Lung (tissue), 12 donors: ENCODE results near the gene ZNF280A. TPM values are rescaled to one million over a fixed set of nuclear protein-coding genes. Genes with fewer than 3 reads are reported as not detected.

Experiments
- ATAC-seq: fragments of 200-7000 bp; cut with Tn5 transposase; one replicate; pipeline ENCODE4 v1.9.1; 2020; ENCODE audit warnings: moderate number of reproducible peaks; ENCODE audit not compliant: insufficient read depth, low FRiP score
- DNase-seq, 3 donors: peaks; one replicate each; pipeline ENCODE4 v3.0.0-alpha.2; 2013 to 2017
- H3K27ac ChIP-seq, 2 donors: one replicate each; pipeline ENCODE4 v1.5.1; 2013; ENCODE audit warnings: mild to moderate bottlenecking in 2 of 2, moderate library complexity in 2 of 2, control low read depth in 1 of 2, inconsistent platforms in 1 of 2, low read depth in 1 of 2, low read length in 1 of 2
- H3K27me3 ChIP-seq, 3 donors: one replicate each; pipeline ENCODE4 v1.5.1; 2013; ENCODE audit warnings: low read length in 2 of 3; ENCODE audit not compliant: control insufficient read depth in 3 of 3, insufficient read depth in 3 of 3
- H3K36me3 ChIP-seq, 4 donors: one replicate each; pipeline ENCODE4 v1.5.1; 2013; ENCODE audit warnings: low read length in 4 of 4, mild to moderate bottlenecking in 1 of 4, moderate library complexity in 1 of 4; ENCODE audit not compliant: control insufficient read depth in 4 of 4, insufficient read depth in 4 of 4
- H3K4me1 ChIP-seq, 5 donors: one replicate each; pipeline ENCODE4 v1.5.1; 2013; ENCODE audit warnings: low read length in 5 of 5, mild to moderate bottlenecking in 2 of 5, moderate library complexity in 1 of 5; ENCODE audit not compliant: control insufficient read depth in 5 of 5, insufficient read depth in 5 of 5
- H3K4me3 ChIP-seq: one replicate; pipeline ENCODE4 v1.5.1; 2013; ENCODE audit warnings: mild to moderate bottlenecking, control low read depth, moderate library complexity
- H3K9ac ChIP-seq, 2 donors: one replicate each; pipeline ENCODE4 v1.5.1; 2013; ENCODE audit warnings: low read length in 2 of 2, control low read depth in 1 of 2; ENCODE audit not compliant: insufficient read depth in 1 of 2
- H3K9me3 ChIP-seq, 4 donors: one replicate each; pipeline ENCODE4 v1.5.1; 2013; ENCODE audit warnings: low read length in 3 of 4, mild to moderate bottlenecking in 1 of 4, moderate library complexity in 1 of 4; ENCODE audit not compliant: control insufficient read depth in 4 of 4, insufficient read depth in 3 of 4
- CTCF ChIP-seq: IDR thresholded peaks from 2 replicates; pipeline ENCODE4 v1.5.1; 2012; ENCODE audit warnings: mild to moderate bottlenecking; ENCODE audit errors: control extremely low read depth, extremely low read depth
- WGBS, 2 donors: extraction: QIAGEN DNeasy Blood & Tissue Kit; methylation state at CpG; one replicate each; pipeline ENCODE4 v1.1.7; 2013; 5-methylcytosine and 5-hydroxymethylcytosine counted together
- polyA plus RNA-seq, 2 donors: library from polyadenylated mRNA; stranded (reverse); fragments of 200-250 nt; gene quantifications; one replicate each; pipeline ENCODE4 v1.2.1, GENCODE V29; 2013
- total RNA-seq, 2 donors: library from RNA; depleted of rRNA in 1 of 2; stranded (reverse); fragments of >200 nt in 1 of 2; gene quantifications; one replicate each; pipeline ENCODE4 v1.2.1, GENCODE V29; 2014 to 2021
- donor health status: control.
- donor health status: control.
- donor health status: Bipolar disorder and iron deficiency.
- donor health status: healthy.
- donor health status: DM: yes; HTN: yes; CAD: no.

ZNF280A gene
- total and polyA plus RNA-seq, 4 donors = not detected

- ATAC-seq (no peak), DNase-seq (no peak)
- no peak for TF ChIP-seq CTCF
- Histone ChIP-seq H3K27me3 (no peaks in the 10 kb centered on the region), H3K9me3 (peaks cover 0 to 3% (median 0%) of the 10 kb centered on the region in 4 donors), H3K9ac (no peak overlapping the region), H3K4me1 (no peaks in the 10 kb centered on the region), H3K27ac (no peak overlapping the region), H3K4me3 (no peak overlapping the region), H3K36me3 (no peaks in the 10 kb centered on the region)
- WGBS, 2 donors = 82 to 84% methylated on average over 7 of the region's 7 CpGs
These were observed 18.3 kb upstream of the ZNF280A start for GRCh38 chr22:22538226-22538989.

DNA sequence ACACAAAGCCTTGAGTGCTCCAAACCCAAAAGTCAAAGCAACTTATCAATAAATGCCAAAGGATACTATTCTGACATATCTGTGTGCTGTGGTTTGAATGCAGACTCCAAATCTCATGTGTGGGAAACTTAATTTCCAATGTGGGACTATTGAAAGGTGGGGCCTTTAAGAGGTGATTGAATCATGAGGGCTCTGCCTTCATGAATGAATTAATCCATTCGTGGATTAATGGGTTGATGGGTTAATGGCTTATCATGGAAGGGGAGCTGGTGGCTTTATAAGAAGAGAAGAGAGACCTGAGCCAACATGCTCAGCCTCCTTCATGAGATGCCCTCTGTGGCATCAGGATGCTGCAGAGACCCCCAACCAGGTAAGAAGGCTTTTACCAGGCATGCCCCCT, 16.8 kb upstream of the ZNF280A start:
- H3K27me3 ChIP-seq = no peaks in the 10 kb centered on the region
- DNase-seq = no peak

DNA sequence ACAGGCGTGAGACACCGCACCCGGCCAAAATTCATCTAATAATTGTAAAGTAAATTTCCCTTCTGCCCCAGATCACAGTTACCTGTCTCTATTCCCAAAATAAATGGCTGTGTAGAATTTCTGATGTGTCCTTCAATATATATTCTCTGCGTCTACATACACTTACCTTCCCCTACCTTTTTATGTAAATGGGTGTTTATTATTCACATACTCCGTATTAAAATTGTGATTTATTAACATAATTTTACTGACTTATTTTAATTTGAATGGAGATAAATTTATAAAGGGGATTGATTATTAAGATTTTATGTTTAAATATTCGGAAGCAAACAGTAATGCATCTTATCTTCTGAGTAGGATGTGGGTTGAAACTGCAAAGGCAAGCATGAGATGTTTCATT, 16.4 kb upstream of the ZNF280A start:
- Histone ChIP-seq H3K36me3 (no peaks in the 10 kb centered on the region), H3K4me3 (no peak overlapping the region), H3K27me3 (no peaks in the 10 kb centered on the region), H3K9me3 (peaks cover 0 to 3% (median 0%) of the 10 kb centered on the region in 4 donors), H3K9ac (no peak overlapping the region), H3K27ac (no peak overlapping the region), H3K4me1 (no peaks in the 10 kb centered on the region)
- TF ChIP-seq CTCF = no peak
- DNase-seq (no peak), ATAC-seq (no peak)
- WGBS, 2 donors = 74 to 77% methylated on average over 6 of the region's 6 CpGs

More for the DNA sequence above, 16.8 kb upstream of the ZNF280A start:
- ATAC-seq = no peak
- H3K27ac ChIP-seq = no peak overlapping the region
- no peaks in the 10 kb centered on the region for H3K4me1 ChIP-seq
- no peak for TF ChIP-seq CTCF
- H3K9me3 ChIP-seq = peaks cover 0 to 3% (median 0%) of the 10 kb centered on the region in 4 donors
- H3K4me3 ChIP-seq = no peak overlapping the region
- 45 to 46% methylated on average over 1 of the region's 1 CpG for WGBS, 2 donors
- H3K9ac ChIP-seq = no peak overlapping the region
- no peaks in the 10 kb centered on the region for H3K36me3 ChIP-seq
